DMS53 (cell line): ENCODE results near the gene GLS2.

Experiments
- DNase-seq: peaks from one replicate; lab custom pipeline; 2025; lab: John Stamatoyannopoulos, UW

Gene GLS2

DNA sequence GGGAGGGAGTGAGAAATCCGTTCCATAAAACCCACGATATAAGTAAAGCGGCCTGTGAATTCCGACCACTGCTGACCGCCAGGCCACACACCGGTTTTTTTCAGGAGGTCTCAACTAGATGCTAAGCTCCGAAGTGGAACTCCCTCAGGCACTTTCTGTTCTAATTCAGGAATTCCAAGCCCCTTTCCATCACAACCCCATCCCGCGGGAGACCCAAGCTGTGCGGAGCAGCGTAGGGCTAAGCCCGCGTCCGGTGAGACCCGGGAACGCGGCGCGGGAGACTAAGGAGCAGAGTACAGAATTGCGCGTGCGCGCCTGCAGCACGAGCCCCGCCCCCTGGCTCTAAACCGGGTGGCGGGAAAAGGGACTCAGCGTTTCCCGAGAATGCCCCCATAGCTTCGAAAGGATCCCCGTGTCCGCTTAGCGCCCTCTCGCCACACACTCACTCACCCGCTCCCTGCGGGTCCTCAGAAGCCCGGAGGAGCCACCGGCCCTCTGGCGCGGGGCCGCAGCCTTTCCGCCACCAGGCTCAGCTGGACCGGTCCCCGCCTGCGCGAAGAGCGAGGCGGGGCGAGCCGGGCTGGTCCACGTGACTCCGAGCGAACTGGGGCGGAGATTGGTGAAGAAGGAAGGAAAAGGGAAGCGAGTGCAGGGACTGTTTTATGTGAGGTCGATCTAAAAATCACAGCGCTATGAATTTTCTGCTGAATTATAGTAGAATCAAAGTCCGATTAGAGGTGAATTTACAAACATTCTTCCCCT lies 38.9 kb downstream of the GLS2 start, which contains the start of gene TIMELESS:
TIMELESS (minus strand) TSS at position 567 of the 762 bp plus-strand sequence. CDS start 15,256 bp downstream, outside the sequence.
- peak; percentile 97 for DNase-seq

GRCh38 chr12:56443208-56443607 lies 44.8 kb downstream of the GLS2 start:
- DNase-seq, result peak; percentile 32

DNA sequence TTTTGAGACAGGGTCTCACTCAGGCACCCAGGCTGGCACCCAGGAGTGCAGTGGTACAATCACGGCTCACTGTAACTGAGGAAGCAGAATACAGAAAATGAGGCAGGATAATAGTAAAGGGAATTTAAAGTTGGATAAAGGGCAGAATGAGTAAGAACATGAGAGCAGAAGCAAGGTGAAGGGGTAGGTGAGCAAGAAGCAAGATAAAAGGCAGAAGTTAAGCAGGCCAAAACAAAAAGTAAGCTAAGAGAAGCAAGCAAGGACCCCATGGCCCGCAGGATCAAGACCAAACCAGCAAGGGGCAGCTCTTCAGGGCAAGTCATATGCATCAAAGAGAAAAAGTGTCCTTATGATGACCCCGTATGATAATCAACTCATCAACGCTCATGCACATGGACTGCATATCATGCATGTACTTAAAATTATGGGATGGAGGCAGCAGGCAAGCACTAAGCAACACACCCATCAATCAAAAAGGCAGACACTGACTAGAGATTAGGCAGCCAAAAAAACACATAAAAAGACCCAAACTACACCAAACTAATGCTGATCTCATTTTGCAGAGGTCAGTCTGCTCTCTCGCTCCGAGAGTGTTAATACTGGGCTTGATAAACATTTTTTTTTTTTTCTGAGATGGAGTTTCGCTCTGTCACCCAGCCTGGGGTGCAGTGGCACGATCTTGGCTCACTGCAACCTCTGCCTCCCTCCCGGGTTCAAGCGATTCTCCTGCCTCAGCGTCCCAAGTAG lies 50.4 kb downstream of the GLS2 start:
- no peak for DNase-seq

GRCh38 chr12:56434828-56435227 lies 53.1 kb downstream of the GLS2 start:
- no peak for DNase-seq

- DNase-seq, result no peak
Observed at GRCh38 chr12:56431850-56432249, 56.1 kb downstream of the GLS2 start.

DNA sequence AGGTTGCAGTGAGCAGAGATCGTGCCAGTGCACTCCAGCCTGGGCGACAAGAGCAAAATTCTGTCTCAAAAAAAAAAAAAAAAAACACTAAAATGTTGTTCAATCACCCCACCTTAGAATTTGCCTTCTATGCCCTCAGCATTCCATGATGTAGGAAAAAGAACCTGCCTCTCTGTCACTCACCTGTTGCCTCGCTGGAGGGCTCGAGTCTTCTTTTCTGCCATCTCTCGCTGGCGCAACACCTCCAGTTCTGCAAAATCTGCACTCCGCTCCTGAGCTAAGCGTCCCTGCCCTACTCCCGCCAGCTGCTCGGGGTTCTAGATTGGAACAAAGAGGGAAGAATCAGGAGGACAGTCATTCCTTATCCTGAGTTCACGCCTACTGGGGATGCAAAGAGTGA lies 56.7 kb downstream of the GLS2 start:
- DNase-seq, result no peak

GRCh38 chr12:56425940-56426438 lies 62.0 kb downstream of the GLS2 start:
- no peak for DNase-seq

- DNase-seq, result no peak
Observed at GRCh38 chr12:56425193-56425592, 62.8 kb downstream of the GLS2 start.
